CD4-positive, alpha-beta T cell treated with Interleukin-10 for 1 hour (primary cell): Measurements from ENCODE around the gene SMAP2.
"Not testable (repeated sequence)": the region's sequence is repeated elsewhere in the genome, so short reads cannot be mapped to it uniquely, and the experiment has no call there.

ENCODE experiments used
- DNase-seq: peaks from one replicate; pipeline ENCODE4 v3.0.0-alpha.2; 2020

SMAP2 gene

DNA sequence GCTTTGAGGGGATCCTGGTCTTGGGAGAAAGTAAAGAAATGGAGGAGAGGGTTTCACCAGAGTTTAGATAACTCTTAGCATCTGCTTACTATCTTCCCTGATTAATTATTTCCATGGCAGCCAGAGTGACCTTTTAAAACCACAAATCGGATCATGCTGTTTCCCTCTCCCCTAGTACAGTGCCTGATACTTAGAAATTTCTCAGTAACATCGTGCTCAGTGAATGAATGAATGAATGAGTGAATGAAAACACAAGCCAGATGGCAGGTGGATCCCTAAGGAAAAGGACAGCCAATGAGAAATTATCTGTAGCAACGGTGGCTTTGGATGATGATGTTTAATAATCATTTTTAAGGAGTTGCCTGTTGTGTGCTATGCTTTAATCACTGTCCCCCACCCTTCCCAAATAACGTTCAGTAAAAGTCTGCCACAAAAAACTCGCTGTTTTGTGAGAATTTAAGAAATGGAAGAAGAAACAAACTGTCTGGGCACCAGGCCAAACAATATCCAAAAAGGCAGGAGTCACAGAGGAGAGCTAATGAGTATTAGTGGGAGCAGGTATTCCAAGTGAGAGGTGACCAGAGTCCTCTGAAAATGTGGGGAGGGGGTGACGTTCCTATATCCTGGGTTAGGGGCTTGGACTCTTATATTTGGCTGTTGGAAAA lies 737 bp upstream of the SMAP2 start:
- DNase-seq, result no peak

DNA sequence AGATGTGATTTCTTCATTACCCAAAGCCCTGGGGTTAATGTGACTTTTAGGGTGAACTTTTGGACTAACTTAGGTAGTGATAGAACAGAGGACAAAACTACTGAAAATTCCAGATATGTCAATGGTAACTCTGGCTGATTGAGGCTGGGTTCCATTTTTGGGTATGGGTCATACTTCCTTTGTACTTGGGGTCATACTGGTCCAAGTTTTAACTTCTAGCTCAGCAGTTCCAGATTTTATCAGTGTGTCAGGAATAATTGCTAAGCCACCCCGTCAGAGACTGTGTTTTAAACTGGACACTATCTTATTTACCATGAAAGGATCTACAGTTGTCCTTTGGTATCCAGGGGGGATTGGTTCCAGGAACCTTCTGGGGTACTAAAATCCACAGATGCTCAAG lies 4.0 kb downstream of the SMAP2 start:
- DNase-seq, result no peak

DNA sequence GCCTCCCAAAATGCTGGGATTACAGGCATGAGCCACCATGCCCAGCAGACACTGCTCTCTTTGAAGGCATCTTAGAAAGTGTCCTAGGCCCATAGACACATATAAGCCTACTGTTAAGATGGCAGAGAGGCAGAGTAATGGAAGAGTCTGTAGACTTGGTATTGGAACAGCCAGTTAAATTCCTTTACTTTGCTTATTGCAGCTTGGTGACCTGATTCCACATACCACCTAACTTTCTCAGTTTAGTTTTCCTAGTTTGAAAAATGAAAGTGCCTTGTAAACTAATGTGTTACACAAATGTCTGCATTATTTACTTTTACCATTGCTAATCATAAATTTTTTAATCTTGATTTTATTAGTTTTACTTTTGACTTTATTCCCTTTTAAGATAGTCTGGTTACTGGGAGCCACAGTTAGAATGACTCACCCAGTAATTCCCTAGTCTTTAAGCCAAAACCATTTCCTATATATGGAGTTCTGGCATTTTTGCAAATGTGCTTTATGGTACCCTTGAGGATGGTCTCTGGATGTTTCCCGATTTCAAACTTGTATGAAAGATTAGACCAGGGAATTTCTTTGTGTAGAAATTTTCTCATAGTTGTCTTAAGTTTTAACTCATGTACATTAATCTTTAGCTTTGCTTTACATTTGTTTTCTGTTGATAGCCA lies 6.4 kb downstream of the SMAP2 start:
- no peak for DNase-seq

DNA sequence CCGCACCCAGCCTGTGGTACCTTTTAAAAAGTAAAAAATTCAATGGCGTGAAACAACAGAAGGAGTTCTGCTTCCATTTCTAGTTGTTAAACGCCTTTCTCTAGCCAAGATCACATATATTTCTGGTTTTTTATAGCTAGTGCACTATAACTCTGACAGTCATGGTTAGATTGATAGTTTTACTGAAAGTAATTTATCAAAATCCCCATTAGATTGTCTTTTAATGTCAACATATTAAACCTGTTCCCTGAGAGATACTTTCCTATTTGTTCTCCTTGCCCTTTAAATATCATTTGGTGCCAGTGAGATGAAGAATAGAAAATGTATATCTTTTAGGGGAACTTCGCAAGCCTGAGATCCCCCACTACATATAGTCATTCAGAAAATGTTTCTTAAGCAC lies 7.3 kb downstream of the SMAP2 start:
- DNase-seq, result no peak

DNA sequence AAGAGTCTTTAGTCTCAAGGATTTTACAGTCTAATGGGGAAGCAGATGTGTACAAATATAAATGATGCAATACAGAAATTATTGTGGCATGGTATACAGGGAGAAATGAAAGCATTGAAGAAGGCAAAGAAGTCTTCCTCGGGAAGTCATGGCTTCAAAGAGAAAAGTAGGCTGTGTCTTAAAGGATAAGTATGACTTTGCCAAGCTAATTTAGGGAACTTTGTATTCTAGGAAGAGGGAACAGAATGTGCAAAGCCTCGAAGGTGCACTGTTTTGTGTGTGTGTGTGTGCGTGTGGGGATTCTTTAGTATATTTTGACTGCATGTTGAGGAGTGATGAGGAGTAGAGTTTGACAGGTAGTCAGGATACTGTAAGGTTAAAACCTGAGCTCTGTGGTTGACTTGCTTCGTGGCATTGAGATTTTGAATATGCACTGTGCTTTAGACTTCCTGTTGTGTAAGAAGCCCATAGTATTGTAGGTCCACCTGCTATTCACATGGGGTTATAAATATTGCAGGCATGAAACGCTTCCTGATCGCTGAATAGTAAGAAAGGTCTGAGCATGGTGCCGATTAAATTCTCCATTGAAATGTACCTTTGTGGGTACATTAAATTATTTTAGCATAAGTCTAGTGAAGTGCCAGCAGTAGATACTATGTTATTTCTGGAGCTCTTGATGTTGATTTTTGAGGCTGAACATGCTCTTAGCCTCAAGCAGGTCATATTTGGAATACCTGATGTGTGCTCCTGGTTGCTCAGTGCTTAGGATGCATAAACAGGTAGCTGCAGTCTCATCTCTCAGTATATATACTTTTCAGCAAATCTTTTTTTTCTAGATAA lies 8.0 kb downstream of the SMAP2 start:
- peak; percentile 66 for DNase-seq

DNA sequence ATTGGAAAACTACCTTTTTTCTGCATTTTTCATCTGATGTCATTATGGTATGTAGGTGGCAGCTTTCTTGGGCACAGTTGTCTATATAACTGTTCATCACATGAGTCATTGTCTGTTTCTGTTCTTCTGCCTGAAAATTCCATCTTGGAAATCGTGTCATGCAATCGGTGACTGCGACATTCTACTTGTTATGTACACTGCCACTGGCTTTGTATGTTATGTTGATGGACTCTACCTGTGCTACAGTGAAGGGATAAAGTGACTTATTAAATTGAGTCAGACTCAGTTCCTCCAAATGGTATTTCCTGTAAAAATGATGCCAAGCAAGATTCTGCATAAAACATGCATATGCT lies 8.6 kb downstream of the SMAP2 start:
- no peak for DNase-seq

DNA sequence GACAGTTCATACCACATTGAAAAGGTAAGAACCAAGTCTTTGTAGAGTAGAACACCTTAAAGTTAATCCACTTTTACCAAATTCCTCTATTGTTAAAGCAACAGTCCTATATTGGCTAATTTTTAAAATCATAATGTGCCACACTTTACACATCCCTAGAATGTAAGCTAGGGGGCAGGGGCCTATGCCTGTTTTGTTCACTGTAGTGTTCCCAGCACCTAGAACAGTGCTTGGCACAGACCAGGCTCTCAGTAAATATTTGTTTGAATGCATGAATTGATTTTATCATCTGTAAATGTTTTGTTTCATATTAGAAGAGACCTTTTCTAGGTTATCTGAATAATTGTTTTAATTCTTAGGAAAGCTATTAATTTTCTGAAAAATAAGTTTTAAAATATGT lies 9.1 kb downstream of the SMAP2 start:
- DNase-seq, result no peak

DNA sequence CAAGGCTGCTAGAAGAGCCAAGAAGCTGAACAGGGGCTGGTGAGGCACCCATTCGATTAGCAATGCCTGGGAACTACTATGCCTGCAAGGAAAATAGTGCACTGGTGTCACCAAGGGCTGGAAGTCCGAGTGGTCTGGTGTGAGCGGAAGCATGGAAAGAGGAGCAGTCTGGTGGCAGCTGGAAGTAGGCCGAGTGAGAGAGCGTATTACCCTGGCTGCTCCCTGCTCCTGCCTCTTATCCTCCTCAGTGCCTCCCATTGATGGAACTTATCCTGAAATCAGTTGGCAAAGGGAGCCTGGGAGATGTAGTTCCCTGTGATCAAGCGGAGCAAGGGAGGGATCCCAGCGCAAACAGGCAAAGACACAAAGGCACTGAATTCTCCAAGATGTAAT lies 9.6 kb downstream of the SMAP2 start:
- DNase-seq, result no peak

DNA sequence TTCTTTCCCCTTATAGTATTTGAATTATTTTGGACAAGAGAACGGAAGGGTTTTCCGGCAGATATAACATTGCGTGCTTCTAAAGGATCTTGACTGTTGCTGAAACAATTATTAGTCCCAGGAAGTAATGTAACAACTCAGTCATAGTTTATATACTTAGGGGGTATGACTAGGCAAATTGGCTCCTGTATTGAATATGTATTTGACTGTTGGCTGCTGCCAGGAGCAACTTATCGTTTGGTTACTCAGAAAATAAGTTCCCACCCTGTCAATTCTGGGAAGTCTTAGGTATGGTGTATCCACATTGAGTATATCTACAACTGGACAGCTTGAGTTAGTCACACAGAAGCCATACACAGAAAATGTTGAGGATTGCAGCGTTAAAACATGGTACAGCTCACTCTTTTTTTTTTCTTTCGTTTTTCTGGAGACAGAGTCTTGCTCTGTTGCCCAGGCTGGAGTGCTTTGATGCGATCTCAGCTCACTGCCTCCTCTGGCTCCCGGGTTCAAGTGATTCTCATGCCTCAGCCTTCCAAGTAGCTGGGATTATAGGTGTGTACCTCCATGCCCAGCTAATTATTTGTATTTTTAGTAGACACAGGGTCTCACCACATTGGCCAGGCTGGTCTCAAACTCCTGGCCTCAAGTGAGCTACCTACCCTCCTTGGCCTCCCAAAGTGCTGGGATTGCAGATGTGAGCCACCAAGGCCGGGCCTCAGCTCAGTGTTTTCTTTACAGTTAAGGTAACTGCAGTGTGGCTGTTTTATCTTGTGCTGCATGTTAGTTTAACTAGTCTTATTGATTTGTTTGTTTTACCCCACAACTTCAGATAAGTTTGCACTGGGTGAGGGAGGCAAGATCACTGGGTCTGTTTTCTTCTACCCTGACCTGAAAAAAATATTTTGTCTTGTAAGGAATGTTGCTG lies 10.2 kb downstream of the SMAP2 start:
- DNase-seq, result no peak

DNA sequence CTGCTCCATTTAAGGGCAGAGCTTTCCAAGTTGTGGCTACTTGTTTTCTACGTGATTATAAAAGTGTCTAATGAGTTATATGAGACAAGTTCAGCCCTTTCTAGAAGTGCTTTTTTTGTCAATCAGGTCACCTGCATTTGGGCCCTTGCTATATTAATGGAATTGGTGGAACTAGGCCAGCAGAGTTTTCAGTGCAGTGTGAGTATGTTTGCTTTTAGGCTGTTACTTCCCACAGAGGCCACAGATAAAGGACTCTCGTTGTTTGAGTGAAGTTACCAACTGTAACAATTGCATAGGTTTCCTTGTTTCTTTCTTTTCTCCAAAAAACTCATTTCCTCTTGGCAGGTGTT lies 10.9 kb downstream of the SMAP2 start:
- no peak for DNase-seq

DNA sequence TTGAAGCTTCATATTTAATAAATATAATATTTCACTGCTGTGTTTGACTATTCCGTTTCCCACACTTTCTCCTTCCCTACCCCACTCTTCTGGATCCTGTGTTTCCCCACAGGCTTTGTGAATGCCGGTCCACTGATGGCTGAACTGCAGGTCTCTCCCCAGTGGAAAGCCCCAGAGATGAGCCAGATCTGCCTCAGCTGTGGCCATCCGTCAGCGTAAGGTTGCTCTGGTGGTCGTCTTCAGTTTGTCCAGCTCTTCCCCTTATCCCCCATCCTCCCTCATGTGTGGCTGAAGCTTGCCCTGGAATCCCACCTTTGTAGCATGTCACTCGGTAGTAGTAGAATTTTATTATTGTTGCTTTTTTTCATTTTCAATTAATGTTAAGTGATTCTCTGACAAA lies 11.4 kb downstream of the SMAP2 start:
- DNase-seq, result no peak

DNA sequence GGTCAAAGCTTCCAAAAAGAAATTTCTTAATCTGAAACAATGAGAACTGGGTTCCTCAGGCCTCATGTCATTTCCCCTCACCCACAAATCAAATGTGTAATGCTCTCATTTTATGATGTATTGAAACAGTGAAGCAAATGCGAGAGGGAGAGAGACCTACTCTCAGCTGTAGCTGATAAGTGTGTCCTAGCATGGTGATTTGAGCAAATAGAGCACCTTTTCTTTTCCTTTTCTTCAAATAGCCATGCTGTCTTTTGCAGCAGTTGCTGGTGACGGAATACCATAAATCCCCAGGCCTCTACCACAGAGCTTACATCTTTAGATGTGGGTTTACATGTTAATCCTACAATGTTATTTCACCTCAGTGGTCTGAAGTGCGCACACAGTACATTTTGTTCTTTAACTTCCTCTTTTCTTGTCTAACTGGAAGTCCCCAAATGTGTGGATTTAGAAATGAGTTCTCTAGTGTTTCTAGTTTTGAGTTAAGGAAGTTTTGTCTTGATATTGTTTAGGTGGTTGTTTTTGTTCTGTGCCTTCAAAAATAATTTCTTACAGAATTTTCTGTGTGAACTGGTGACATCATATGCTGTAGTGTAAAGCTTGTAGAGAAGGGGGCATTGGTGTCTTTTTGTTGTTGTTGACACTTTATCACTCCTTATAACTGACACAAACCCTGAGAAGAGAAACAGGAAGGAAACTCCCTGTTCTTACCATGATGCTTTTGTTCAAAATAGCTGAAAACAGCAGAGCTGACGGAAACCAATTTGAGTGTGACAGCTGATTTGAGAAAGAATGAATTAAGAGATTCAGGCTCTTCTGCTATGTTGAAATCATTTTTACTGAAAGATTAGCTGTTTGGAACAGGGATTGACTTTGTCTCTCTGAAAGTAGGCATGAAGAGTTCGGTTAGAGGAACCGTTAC lies 12.2 kb downstream of the SMAP2 start:
- DNase-seq, result peak; percentile 91

DNA sequence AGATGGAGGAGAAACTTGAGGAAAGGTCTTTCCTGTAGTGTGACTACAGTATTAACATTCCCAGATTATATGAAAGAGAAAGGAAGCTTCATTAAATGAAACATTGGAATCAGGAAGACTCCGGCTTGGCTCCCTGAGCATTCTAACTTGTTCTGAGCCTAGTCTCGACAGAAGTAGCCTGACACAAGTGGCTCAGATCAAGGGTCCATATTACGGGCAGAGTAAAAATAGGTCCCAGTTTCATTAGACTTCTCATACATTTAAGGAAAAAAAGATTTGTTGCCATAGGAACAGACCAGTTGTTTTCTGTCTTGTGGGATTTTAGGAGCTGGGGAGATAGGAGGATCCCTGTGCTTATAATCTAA lies 12.8 kb downstream of the SMAP2 start:
- no peak for DNase-seq

DNA sequence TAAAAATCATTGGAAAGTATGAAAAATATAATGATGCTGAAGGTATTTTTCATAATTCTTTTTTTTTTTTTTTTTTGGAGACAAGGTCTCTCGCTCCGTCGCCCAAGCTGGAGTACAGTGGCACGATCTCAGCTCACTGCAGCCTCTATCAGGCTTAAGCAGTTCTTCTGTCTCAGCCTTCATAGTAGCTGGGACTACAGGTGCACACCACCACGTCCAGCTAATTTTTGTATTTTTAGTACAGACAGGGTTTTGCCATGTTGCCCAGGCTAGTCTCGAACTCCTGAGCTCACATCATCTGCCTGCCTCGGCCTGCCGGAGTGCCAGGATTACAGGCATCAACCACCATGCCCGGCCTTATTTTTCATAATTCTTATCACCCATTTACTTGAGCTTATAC lies 13.3 kb downstream of the SMAP2 start:
- no peak for DNase-seq

DNA sequence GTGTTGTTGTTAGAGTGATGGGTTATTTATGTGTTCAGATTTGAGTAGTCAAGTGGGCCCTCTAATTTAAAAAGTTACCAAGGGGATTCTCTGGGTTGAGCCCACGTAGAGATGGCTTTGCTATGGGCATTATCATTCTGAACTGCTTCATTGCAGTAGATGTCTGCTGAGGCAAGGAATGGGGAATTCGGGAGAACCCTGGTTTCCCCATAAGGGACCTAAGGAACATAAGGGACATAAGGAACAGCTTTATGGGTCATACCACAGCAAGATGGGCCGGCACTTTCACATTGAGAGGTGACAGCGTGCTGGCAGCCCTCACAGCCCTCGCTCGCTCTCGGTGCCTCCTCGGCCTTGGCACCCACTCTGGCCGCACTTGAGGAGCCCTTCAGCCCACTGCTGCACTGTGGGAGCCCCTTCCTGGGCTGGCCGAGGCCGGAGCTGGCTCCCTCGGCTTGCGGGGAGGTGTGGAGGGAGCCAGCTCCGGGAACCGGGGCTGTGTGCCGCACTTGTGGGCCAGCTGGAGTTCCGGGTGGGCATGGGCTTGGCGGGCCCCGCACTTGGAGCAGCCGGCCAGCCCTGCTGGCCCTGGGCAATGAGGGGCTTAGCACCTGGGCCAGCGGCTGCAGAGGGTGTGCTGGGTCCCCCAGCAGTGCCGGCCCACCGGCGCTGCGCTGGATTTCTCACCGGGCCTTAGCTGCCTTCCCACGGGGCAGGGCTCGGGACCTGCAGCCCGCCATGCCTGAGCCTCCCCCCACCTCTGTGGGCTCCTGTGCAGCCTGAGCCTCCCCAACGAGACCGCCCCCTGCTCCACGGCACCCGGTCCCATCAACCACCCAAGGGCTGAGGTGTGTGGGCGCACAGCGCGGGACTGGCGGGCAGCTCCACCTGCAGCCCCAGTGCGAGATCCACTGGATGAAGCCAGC lies 14.1 kb downstream of the SMAP2 start:
- not testable (repeated sequence) for DNase-seq

DNA sequence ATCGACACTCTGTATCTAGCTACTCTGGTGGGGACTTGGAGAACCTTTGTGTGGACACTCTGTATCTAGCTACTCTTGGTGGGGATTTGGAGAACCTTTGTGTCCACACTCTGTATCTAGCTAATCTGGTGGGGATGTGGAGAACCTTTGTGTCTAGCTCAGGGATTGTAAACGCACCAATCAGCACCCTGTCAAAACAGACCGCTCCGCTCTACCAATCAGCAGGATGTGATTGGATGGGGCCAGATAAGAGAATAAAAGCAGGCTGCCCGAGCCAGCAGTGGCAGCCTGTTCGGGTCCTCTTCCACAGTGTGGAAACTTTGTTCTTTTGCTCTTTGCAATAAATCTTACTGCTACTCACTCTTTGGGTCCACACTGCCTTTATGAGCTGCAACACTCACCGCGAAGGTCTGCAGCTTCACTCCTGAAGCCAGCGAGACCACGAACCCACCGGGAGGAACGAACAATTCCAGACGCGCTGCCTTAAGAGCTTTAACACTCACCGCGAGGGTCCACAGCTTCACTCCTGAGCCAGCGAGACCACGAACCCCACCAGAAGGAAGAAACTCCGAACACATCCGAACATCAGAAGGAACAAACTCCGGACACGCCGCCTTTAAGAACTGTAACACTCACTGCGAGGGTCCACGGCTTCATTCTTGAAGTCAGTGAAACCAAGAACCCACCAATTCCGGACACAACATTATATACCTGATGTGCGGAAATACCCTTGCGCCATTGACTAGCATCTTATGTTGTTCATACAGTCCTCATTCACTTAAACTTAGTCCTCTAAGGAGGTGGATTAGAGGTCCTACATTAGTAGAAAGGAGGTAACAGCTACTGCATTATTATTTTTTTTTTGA lies 15.2 kb downstream of the SMAP2 start:
- DNase-seq, result peak; percentile 72

DNA sequence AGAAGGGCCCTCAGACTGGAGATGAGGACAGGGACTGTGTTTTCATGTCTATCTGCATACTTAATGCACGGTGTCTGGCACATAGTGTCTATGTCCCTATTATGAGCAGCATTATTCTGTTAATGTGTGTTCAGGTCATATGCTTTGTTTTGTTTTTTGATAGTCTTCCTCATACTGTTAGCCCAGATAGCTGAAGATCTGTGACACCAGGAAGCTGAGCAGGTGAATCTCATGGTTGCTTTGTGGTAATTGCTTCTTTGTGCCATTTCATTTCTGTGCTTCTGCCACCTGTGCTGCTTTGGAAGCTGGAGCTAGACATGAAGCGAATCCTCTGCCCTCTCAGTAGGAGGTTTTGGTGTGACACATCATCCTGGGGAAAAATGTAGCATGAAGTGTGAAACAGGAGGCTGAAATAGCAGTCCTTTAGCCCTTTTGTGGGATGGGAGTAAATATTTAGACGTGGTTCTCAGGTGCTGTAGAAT lies 15.8 kb downstream of the SMAP2 start:
- peak; percentile 48 for DNase-seq

DNA sequence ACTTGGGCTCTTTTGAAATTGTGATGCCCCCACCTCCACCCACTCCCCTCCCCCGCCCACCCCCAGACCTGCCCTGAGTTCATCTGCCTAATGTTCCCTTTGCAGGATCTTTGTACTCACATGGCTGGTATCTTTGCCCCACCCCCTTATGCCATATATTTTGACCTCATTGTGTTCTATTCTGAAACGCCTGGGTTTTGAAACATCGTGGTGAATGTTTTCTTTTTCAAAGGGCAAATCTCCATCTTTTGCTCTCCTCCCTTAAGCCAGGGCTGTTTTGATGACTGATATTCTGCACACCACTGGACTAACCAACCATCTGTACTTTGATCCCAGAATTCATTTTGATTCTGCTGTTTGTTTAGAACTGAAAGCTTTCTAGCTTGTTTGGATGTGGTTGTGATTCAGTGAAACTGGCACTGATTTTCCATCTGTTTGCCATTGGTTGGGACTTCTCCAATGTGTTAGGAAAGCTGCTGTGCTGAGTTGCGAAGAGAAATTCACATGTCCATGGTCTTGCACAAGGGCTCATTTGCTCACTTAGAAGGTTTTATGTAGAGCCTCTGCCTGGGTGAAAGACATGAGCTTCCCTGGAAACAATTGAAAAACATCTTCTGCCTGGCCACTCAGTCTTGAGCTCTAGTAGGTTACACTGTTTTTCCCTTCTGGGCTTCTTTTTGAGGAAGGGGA lies 16.5 kb downstream of the SMAP2 start:
- peak; percentile 49 for DNase-seq

DNA sequence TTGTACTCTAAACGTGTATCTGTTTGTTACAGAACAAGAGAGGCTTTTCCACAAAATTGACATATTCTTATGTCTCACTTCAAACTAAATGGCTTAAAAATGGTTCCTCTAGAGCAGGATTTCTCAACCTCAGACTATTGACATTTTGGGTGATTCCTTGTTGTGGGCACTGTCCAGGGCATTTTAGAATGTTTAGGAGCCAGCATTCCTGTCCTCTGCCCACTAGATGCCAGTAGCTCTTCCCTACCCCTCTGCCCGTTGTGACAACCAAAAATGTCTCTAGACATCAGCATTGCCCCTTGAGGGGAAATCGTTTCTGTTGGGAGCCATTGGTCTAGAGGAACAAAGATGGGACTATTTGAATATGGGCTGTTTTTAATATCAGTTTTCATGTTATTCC lies 17.3 kb downstream of the SMAP2 start:
- DNase-seq, result no peak
